Fibroblast of mammary gland (primary cell): Measurements from ENCODE around the gene PPAT.

Experiments
- DNase-seq: peaks from one replicate; pipeline ENCODE4 v3.0.0-alpha.2; 2010; ENCODE audit warnings: low read depth
- H3K4me3 ChIP-seq: 2 replicates; pipeline ENCODE4 v1.5.1; 2011; ENCODE audit warnings: low read depth, mild to moderate bottlenecking, low read length, moderate library complexity; ENCODE audit not compliant: control insufficient read depth
- TF ChIP-seq, protein P1 (sequence below): conservative IDR thresholded peaks from 2 replicates; pipeline ENCODE4 v1.5.1; 2011; ENCODE audit warnings: low read depth, low read length, inconsistent platforms; ENCODE audit not compliant: control insufficient read depth, insufficient read depth

Gene PPAT

DNA sequence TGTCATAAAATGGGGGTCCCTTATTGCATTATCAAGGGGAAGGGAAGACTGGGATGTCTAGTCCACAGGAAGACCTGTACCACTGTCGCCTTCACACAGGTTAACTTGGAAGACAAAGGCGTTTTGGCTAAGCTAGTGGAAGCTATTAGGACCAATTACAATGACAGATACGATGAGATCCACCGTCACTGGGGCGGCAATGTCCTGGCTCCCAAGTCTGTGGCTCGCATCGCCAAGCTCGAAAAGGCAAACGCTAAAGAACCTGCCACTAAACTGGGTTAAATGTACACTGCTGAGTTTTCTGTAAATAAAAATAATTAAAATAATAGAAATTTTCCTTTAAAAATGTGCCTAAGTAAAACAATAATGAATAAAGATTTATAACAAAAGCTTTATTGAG lies 78.8 kb downstream of the PPAT start:
- TF ChIP-seq, protein P1, sequence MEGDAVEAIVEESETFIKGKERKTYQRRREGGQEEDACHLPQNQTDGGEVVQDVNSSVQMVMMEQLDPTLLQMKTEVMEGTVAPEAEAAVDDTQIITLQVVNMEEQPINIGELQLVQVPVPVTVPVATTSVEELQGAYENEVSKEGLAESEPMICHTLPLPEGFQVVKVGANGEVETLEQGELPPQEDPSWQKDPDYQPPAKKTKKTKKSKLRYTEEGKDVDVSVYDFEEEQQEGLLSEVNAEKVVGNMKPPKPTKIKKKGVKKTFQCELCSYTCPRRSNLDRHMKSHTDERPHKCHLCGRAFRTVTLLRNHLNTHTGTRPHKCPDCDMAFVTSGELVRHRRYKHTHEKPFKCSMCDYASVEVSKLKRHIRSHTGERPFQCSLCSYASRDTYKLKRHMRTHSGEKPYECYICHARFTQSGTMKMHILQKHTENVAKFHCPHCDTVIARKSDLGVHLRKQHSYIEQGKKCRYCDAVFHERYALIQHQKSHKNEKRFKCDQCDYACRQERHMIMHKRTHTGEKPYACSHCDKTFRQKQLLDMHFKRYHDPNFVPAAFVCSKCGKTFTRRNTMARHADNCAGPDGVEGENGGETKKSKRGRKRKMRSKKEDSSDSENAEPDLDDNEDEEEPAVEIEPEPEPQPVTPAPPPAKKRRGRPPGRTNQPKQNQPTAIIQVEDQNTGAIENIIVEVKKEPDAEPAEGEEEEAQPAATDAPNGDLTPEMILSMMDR: no peak
- no peak overlapping the region for H3K4me3 ChIP-seq
- DNase-seq: no peak

DNA sequence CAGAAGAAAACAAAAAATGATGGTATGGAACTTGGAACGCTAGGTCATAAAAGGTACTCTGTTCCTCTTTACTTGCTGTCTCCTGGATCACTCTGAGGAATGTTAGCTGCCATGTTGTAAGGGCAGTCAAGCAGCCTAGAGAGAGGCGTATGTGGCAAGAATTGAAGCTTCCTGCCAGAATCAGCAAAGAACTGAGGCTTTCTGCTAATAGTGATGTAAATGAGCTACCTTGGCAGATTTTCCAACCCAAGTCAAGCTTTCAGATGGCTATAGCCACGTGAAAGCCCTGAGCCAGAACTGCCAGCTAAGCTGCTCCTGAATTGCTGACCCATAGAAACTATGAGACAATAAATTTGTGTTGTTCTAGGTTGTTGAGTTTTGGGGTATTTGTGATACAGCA lies 86.8 kb downstream of the PPAT start:
- TF ChIP-seq, protein P1: no peak
- no peak for DNase-seq
- H3K4me3 ChIP-seq: no peak overlapping the region

DNA sequence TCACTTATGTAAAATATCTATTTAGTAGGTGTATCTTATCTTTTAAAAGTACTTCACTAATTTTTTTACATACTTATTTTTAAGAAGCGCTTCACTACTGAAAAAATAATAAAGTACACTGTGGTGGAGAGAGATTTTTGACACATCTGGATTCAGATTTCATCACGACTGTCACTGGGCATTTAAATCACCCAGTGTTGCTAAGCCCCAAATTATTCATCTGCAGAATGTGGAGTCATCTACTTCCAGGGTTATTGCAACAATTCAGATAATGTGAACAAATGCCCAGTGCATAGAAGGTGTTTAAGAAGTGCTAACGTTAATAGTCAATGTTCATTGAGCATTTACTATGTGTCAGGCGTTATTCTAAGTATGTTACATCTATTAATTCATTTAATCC lies 90.0 kb downstream of the PPAT start:
- H3K4me3 ChIP-seq: no peak overlapping the region
- DNase-seq: peak; percentile 17
- TF ChIP-seq, protein P1: no peak
